Sciatic nerve (tissue), 2 donors: Measurements from ENCODE around the gene ZBTB20. TPM values are rescaled to one million over a fixed set of nuclear protein-coding genes. Genes with fewer than 3 reads are reported as not detected.

Experiments used
- ATAC-seq: fragments of 200-7000 bp; cut with Tn5 transposase; one replicate; pipeline ENCODE4 v1.9.1; 2020; ENCODE audit warnings: mild to moderate bottlenecking, moderate library complexity
- DNase-seq: peaks from one replicate; pipeline ENCODE4 v3.0.0-alpha.2; 2020; ENCODE audit warnings: low spot score
- intact Hi-C: fragments of 100-400 bp; cut with DNase I; formaldehyde crosslinking; loops from one replicate; pipeline ENCODE4 v1.14.2; 2022
- total RNA-seq: library from RNA; stranded (reverse); fragmentation: NEBNext Ultra II Directional; extraction: Animal tissue kit (Norgen Biotek cat#: 25700); gene quantifications from one replicate; pipeline ENCODE4 v1.2.1, GENCODE V29; 2021
- donor health status: DM: no; HTN: no; CAD: no.
- donor health status: DM: no; HTN: no; CAD: no.

Gene ZBTB20
- total RNA-seq, 1 donor from 2014 or later, result 145 TPM

DNA sequence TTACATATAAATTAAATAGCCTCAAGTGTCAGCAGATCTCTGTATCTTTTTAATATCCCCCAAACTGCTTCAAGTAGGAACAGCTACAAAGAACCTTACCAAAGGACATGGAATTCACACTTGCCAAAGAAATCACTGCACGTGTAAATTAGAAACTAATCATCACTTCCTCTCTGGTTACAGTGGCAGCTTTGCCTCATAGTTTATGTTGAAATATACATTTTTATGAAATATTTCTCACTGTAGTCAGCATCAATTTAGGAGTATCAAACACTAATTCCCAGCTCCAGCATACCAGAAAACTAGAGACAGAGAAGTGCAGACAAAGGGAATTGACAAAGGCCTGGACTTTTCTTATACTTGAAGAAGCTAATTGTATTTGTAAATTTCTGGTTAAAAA lies 592.4 kb downstream of the ZBTB20 start:
- intact Hi-C loops, result no loop called here
- ATAC-seq, result no peak
- DNase-seq, result no peak

DNA sequence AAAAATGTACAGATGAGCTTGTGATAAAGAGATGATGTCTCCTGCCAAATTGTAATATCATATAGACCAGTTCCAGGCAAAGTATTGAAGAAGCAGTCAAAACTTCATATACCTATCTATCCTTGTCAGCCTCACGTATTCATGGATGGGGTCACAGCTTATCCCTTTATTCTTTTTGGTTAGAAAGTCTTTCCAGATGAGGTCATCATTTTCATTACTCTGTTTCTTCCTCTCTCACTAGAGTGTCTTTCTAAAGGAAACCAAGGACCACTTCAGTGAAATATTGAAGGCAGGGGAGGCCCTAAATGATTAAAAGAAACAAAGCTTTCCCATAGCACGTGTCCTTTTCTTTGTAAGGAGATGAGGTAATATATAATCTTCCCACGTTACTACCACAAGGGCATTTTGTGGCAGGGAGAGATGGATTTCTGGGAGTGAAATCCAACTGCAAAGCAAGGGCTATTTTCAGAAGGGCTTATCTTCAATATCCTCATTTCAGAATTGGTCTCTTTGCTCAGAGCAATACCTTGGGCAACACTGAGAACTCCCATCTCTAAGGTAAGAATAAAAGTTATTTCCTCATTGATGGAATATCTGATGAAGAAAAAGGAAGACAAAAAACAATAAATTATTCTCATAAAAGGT lies 593.0 kb downstream of the ZBTB20 start:
- intact Hi-C loops, result no loop called here
- no peak for ATAC-seq
- no peak for DNase-seq

- DNase-seq (no peak), ATAC-seq (no peak)
- intact Hi-C loops, result no loop called here
These were observed 594.6 kb downstream of the ZBTB20 start for GRCh38 chr3:114552527-114552812.

DNA sequence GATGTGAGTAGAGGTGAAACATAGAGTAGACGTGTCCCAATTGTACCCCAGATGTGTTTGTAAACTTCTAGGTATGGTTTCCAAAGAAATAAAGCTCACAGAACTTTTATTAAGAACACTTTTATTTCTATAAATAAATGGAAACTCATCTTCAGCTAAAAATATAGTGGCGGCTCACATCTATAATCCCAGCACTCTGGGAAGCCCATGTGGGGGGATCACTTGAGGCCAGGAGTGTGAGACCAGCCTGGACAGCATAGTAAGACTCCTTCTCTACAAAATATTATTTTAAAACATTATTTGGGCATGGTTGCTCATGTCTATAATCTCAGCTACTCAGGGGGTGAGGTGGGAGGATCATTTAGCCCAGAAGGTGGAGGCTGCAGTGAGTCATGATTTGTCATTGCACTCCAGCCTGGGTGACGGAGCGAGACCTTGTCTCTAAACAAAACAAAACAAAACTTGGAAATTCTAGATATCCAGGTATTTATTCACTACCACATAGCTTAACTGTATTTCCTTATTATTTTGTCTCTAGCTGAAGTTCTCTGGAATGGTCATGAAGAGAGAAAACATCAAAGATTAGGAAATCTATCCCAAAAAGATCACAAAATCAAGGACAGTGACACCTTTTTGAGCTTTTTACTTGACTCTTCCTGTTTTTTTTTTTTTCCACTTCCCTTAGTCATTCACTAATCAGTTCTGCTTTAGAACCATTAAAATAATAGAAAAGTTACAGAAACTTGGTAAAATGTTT lies 595.1 kb downstream of the ZBTB20 start:
- intact Hi-C loops, result no loop called here
- ATAC-seq, result no peak

GRCh38 chr3:114550165-114550564 lies 596.9 kb downstream of the ZBTB20 start:
- ATAC-seq, result no peak

More for the DNA sequence above, 595.1 kb downstream of the ZBTB20 start:
- DNase-seq, result no peak

GRCh38 chr3:114545193-114545592 lies 601.9 kb downstream of the ZBTB20 start:
- ATAC-seq (no peak), DNase-seq (no peak)
- intact Hi-C loops, result no loop called here

More at GRCh38 chr3:114550165-114550564, 596.9 kb downstream of the ZBTB20 start:
- intact Hi-C loops, result no loop called here
- no peak for DNase-seq

DNA sequence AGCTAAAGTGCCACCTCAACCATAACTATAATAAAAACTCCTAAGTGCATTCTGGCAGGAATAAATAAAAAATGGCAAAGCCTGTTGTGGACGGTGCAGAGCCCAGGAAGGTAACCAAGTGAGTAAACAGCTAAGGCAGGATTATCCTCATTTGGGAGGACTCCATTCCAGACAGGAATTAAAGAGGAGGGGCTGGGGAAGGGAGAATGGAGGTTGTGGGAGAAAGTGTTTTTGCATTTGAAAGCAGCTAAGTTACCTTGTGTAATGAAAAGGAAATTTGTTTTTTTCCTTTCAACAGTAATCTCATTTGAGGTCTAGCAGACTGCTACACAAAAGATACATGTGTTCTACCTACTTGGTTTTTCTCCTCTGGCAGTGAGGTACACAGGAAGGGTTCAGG lies 604.7 kb downstream of the ZBTB20 start:
- DNase-seq, result no peak
- no peak for ATAC-seq
- intact Hi-C loops, result no loop called here

GRCh38 chr3:114539525-114539924 lies 607.6 kb downstream of the ZBTB20 start:
- intact Hi-C loops, result no loop called here
- no peak for ATAC-seq
- DNase-seq, result no peak

GRCh38 chr3:114538211-114538610 lies 608.9 kb downstream of the ZBTB20 start:
- ATAC-seq, result no peak
- intact Hi-C loops, result no loop called here
- no peak for DNase-seq

DNA sequence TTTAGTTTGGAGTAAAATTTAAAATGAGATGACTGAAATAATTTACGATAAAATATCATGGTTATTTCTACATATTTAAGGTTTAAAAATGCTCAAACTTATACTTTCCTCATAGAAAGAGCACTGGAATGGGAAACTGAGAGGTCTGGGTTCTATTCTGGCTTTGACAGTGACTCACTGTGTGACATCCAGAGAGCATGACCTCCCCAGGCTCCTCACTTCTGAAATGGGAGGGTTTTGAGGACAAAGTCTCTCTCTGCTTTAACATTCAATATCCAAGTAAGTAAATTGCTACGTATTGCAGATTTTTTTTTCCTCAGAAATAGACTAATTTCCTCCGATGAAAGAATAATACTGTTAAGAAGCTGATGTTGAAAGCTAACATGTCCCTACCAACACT lies 618.6 kb downstream of the ZBTB20 start:
- DNase-seq (no peak), ATAC-seq (no peak)
- intact Hi-C loops, result no loop called here

DNA sequence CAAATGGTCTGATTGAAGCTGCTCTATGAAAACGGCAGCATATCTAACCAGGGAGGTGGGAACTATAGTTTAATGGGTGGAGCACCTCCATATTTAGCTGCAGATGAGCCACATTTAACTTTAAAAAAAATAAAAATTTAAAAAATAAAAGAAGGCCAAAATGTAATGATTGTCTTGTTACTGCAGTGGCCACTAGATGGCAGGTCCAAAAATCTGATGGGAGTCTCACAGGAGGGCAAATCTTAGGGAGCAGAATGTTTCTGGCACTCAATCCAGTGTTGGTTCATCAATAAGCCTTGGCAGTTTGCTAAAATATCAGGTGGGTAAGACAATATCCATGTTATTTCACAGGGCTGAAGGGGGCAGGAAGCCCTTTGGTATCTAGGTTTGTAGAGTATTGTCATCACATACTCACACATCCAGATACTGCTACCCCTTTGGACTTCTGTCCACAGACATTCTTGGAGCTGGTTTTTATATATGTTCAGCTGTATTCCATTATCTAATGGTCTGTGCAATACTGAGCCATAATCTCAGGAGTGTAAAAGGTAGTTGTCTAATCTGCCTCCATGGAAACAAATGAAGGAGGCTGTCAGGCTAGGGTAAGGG lies 619.9 kb downstream of the ZBTB20 start:
- peak; percentile 13 for ATAC-seq
- DNase-seq, result no peak
- intact Hi-C loops, result no loop called here

- intact Hi-C loops, result no loop called here
- no peak for DNase-seq
- ATAC-seq, result no peak
These were observed 621.8 kb downstream of the ZBTB20 start for GRCh38 chr3:114525278-114525677.

GRCh38 chr3:114519415-114519814 lies 627.7 kb downstream of the ZBTB20 start:
- no peak for DNase-seq

GRCh38 chr3:114518206-114518808 lies 628.8 kb downstream of the ZBTB20 start:
- intact Hi-C loops, result no loop called here
- no peak for DNase-seq
- peak; percentile 36 for ATAC-seq

More at GRCh38 chr3:114519415-114519814, 627.7 kb downstream of the ZBTB20 start:
- peak; percentile 51 for ATAC-seq
- intact Hi-C loops, result no loop called here

GRCh38 chr3:114510201-114510600 lies 636.9 kb downstream of the ZBTB20 start:
- DNase-seq (no peak), ATAC-seq (no peak)
- intact Hi-C loops, result no loop called here

GRCh38 chr3:114509756-114510155 lies 637.3 kb downstream of the ZBTB20 start:
- intact Hi-C loops, result no loop called here
- DNase-seq, result no peak
- ATAC-seq, result no peak

DNA sequence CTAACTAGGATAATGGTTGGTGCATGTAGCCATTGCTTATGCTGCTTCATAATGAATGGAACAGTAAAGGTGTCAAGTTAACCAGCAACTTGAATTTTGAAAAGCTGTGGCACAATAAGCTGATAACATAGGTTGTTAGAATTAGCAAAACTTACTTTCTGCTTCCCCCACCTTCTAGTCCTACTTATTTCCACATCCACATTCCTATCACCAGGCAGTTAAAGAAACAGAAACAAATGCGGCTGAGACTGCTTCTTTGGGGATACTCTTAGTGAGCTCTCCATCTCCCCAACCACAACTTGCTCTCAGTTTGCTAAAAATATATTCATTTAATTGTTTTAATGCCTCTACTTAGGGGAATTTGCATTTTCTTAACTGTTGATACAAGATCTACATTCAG lies 638.1 kb downstream of the ZBTB20 start:
- intact Hi-C loops, result no loop called here
- ATAC-seq (peak; percentile 49), DNase-seq (no peak)

DNA sequence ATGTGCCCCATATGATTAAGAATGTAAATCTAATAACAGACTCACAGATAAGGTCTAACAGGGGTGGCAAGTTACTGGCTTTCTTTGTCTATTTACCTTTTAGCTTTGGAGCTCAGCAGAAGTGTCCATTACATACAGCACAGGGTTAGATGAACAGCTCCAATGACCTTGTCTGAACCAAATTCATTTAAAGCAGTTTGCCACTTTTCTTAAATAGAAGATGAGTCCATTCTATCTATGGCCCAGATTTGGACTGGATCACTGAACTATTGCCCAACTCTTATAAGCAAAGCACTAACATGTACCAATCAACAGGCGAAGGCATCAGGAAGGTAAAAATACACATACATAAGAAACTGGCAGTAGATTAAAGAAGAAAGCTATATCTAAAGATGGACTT lies 638.9 kb downstream of the ZBTB20 start:
- no peak for DNase-seq
- intact Hi-C loops, result no loop called here
- no peak for ATAC-seq

DNA sequence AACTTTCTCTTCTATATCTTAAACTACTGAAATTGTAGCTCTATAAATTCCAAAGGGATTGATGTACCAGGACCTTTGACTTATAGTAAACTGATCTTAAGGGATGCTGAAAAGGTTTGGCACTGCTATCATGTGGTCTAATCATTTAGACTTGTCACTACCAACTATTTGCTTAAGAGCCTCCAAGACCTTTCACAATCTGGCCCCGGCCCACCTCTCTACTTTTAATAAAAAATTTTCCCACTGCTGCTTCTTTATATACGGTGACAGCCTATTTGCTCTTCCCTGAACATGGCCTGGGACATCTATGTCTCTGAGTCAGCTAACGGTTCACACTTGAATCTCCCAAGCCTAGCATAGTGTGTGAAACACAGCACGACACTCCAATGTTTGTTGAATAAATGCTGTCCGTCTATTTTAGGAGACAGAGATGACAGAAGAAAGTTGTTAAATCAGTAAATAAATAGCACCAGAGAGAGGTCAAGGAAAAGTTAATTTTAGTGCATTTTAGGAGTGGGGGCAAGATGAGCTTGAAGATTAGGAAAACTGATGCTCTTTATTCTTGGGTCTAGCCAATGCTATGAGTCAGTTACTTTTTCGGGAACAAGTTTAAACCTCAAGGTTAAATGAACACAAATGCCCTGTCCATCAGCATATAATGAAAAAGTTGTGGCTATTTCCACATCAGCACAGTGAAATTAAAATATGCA lies 640.3 kb downstream of the ZBTB20 start:
- ATAC-seq (peak; percentile 70), DNase-seq (no peak)
- intact Hi-C loops, result no loop called here
